B cell (primary cell): ENCODE data around the gene RFX3.

ENCODE experiments used
- EZH2 ChIP-seq: IDR thresholded peaks from 2 replicates; pipeline ENCODE4 v1.6.1; 2012; ENCODE audit warnings: borderline replicate concordance, low read depth, mild to moderate bottlenecking, moderate library complexity, low read length; ENCODE audit not compliant: insufficient read depth, poor library complexity, severe bottlenecking
- TF ChIP-seq, protein P1 (sequence below): fragments of 200-600 bp; IDR thresholded peaks from one replicate; pipeline ENCODE4 v1.8.0; 2022; ENCODE audit warnings: antibody characterized with exemption, mild to moderate bottlenecking

- TF ChIP-seq, protein P1, sequence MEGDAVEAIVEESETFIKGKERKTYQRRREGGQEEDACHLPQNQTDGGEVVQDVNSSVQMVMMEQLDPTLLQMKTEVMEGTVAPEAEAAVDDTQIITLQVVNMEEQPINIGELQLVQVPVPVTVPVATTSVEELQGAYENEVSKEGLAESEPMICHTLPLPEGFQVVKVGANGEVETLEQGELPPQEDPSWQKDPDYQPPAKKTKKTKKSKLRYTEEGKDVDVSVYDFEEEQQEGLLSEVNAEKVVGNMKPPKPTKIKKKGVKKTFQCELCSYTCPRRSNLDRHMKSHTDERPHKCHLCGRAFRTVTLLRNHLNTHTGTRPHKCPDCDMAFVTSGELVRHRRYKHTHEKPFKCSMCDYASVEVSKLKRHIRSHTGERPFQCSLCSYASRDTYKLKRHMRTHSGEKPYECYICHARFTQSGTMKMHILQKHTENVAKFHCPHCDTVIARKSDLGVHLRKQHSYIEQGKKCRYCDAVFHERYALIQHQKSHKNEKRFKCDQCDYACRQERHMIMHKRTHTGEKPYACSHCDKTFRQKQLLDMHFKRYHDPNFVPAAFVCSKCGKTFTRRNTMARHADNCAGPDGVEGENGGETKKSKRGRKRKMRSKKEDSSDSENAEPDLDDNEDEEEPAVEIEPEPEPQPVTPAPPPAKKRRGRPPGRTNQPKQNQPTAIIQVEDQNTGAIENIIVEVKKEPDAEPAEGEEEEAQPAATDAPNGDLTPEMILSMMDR: no peak
- no peak for TF ChIP-seq EZH2
These were observed 57.2 kb downstream of the RFX3 start for GRCh38 chr9:3468421-3469205.
